Gastroesophageal sphincter (tissue), 4 donors: ENCODE measurements around the gene CCDC195. TPM values are rescaled to one million over a fixed set of nuclear protein-coding genes. Genes with fewer than 3 reads are reported as not detected.

Source experiments
- ATAC-seq: fragments of 150-250 bp; one replicate; pipeline ENCODE4 v1.9.1; 2016; ENCODE audit warnings: mild to moderate bottlenecking, moderate library complexity
- H3K27ac ChIP-seq, 4 donors: fragments of 200-600 bp; sonication (generic) in 3 of 4; 1 replicate in 3 of 4; 2 replicates in 1 of 4; pipeline ENCODE4 v1.5.1; 2016 to 2019
- H3K27me3 ChIP-seq: fragments of 200-600 bp; sonication (generic); one replicate; pipeline ENCODE4 v1.5.1; 2019
- H3K36me3 ChIP-seq, 2 donors: fragments of 200-600 bp; sonication (generic); one replicate each; pipeline ENCODE4 v1.5.1; 2019; ENCODE audit warnings: control low read depth in 1 of 2
- H3K4me1 ChIP-seq, 3 donors: fragments of 200-600 bp; sonication (generic); 1 replicate in 2 of 3; 2 replicates in 1 of 3; pipeline ENCODE4 v1.5.1; 2016 to 2019; ENCODE audit warnings: control low read depth in 2 of 3
- H3K4me3 ChIP-seq, 2 donors: fragments of 200-600 bp; sonication (generic); one replicate each; pipeline ENCODE4 v1.5.1; 2019; ENCODE audit warnings: mild to moderate bottlenecking in 1 of 2, moderate library complexity in 1 of 2
- H3K9me3 ChIP-seq, 3 donors: fragments of 200-600 bp; sonication (generic); one replicate each; pipeline ENCODE4 v1.5.1; 2017 to 2019; ENCODE audit warnings: control low read depth in 2 of 3
- CTCF ChIP-seq, 4 experiments: fragments of 200-600 bp in 2 of 4; fragments of 450-650 bp in 2 of 4; sonication (generic) in 1 of 4; IDR thresholded peaks; one replicate each; pipeline ENCODE4 v1.5.1; 2017 to 2019; ENCODE audit warnings: antibody characterized with exemption in 4 of 4, mild to moderate bottlenecking in 2 of 4, moderate library complexity in 2 of 4
- EP300 ChIP-seq: sonication (generic); formaldehyde crosslinking; IDR thresholded peaks from one replicate; pipeline ENCODE4 v1.6.1; 2017; ENCODE audit warnings: antibody characterized with exemption, mild to moderate bottlenecking
- POLR2A ChIP-seq, 2 donors: fragments of 450-650 bp; IDR thresholded peaks; one replicate each; pipeline ENCODE4 v1.6.1; 2017; ENCODE audit warnings: antibody characterized with exemption in 2 of 2, mild to moderate bottlenecking in 2 of 2, moderate library complexity in 1 of 2
- POLR2AphosphoS5 ChIP-seq: sonication (generic); formaldehyde crosslinking; IDR thresholded peaks from one replicate; pipeline ENCODE4 v1.6.1; 2017; ENCODE audit warnings: antibody characterized with exemption
- WGBS, 2 donors: methylation state at CpG; one replicate each; pipeline ENCODE4 v1.1.5; 2018; ENCODE audit warnings: low coverage in 1 of 2; 5-methylcytosine and 5-hydroxymethylcytosine counted together
- total RNA-seq, 4 donors: library from RNA; depleted of rRNA; stranded (reverse); fragments of >200 nt; gene quantifications; one replicate each; pipeline ENCODE4 v1.1.0, GENCODE V29; 2016

CCDC195 gene
- total RNA-seq, 4 donors from 2014 or later = not detected

GRCh38 chr2:224658780-224659405 lies 57.3 kb downstream of the CCDC195 start:
- no peaks in the 10 kb centered on the region for H3K36me3 ChIP-seq
- ATAC-seq = no peak
- H3K27ac ChIP-seq = no peak overlapping the region
- no peak overlapping the region for H3K4me3 ChIP-seq
- H3K9me3 ChIP-seq = peaks cover 0 to 24% (median 0%) of the 10 kb centered on the region in 3 donors
- H3K27me3 ChIP-seq = no peaks in the 10 kb centered on the region
- no peak for TF ChIP-seq POLR2AphosphoS5
- TF ChIP-seq POLR2A (IDR thresholded peaks at IDR 0.05) = no peak
- no peak for TF ChIP-seq EP300
- no peak for TF ChIP-seq CTCF (IDR thresholded peaks at IDR 0.05)
- H3K4me1 ChIP-seq = no peaks in the 10 kb centered on the region

- WGBS, 2 donors = 66 to 67% methylated on average over 4 of the region's 5 CpGs
- no peaks in the 10 kb centered on the region for H3K4me1 ChIP-seq
- H3K36me3 ChIP-seq = no peaks in the 10 kb centered on the region
- no peak for TF ChIP-seq POLR2AphosphoS5
- TF ChIP-seq CTCF (IDR thresholded peaks at IDR 0.05) = no peak
- no peak for TF ChIP-seq EP300
- TF ChIP-seq POLR2A (IDR thresholded peaks at IDR 0.05) = no peak
- H3K9me3 ChIP-seq = peaks cover 0 to 9% (median 0%) of the 10 kb centered on the region in 3 donors
- no peak overlapping the region for H3K27ac ChIP-seq
- H3K27me3 ChIP-seq = no peaks in the 10 kb centered on the region
- ATAC-seq = no peak
- no peak overlapping the region for H3K4me3 ChIP-seq
Measured at GRCh38 chr2:224657349-224657748, 58.8 kb downstream of the CCDC195 start.

- no peak for TF ChIP-seq EP300
- no peak for TF ChIP-seq POLR2AphosphoS5
- no peak for TF ChIP-seq POLR2A (IDR thresholded peaks at IDR 0.05)
- no peak for TF ChIP-seq CTCF (IDR thresholded peaks at IDR 0.05)
- Histone ChIP-seq H3K27ac (no peak overlapping the region), H3K4me1 (no peaks in the 10 kb centered on the region), H3K27me3 (no peaks in the 10 kb centered on the region), H3K36me3 (no peaks in the 10 kb centered on the region), H3K9me3 (peaks cover 0 to 9% (median 0%) of the 10 kb centered on the region in 3 donors), H3K4me3 (no peak overlapping the region)
- WGBS, 2 donors = 40% methylated on average over 1 of the region's 26 CpGs; no CpG with 5 or more reads in 1 of the 2 donors
- ATAC-seq = no peak
Measured at GRCh38 chr2:224655006-224655537, 61.1 kb downstream of the CCDC195 start.

Other genes with a start within 250 kb of the CCDC195 start
- gene CUL3, start 131.0 kb downstream of the CCDC195 start, total RNA-seq = 10 to 100 TPM; 68.5 to 75.1 (median 70.8) TPM